Cardiac fibroblast (primary cell): ENCODE measurements around the gene SNX24.
"Not testable (repeated sequence)": the region's sequence is repeated elsewhere in the genome, so short reads cannot be mapped to it uniquely, and the experiment has no call there.

ENCODE experiments used
- DNase-seq, 2 donors: peaks; one replicate each; pipeline versions ENCODE4 v3.0.0 to v3.0.0-alpha.2; 2010; ENCODE audit warnings: low read depth in 2 of 2
- H3K4me3 ChIP-seq, 2 donors: replicated peaks in 1 of 2; 1 replicate in 1 of 2; 2 replicates in 1 of 2; pipeline ENCODE4 v1.5.1; 2011; ENCODE audit warnings: low read depth in 2 of 2, low read length in 2 of 2, mild to moderate bottlenecking in 2 of 2, moderate library complexity in 1 of 2
- TF ChIP-seq, protein P1 (sequence below): IDR thresholded peaks from one replicate; pipeline ENCODE4 v1.5.1; 2011; ENCODE audit warnings: low read depth, mild to moderate bottlenecking, low read length, inconsistent platforms

The SNX24 gene

GRCh38 chr5:122908662-122909061 is 63.2 kb downstream of the SNX24 start:
- peak in 1 of 2 donors; percentile 30 for DNase-seq
- H3K4me3 ChIP-seq: no peak overlapping the region
- TF ChIP-seq, protein P1, sequence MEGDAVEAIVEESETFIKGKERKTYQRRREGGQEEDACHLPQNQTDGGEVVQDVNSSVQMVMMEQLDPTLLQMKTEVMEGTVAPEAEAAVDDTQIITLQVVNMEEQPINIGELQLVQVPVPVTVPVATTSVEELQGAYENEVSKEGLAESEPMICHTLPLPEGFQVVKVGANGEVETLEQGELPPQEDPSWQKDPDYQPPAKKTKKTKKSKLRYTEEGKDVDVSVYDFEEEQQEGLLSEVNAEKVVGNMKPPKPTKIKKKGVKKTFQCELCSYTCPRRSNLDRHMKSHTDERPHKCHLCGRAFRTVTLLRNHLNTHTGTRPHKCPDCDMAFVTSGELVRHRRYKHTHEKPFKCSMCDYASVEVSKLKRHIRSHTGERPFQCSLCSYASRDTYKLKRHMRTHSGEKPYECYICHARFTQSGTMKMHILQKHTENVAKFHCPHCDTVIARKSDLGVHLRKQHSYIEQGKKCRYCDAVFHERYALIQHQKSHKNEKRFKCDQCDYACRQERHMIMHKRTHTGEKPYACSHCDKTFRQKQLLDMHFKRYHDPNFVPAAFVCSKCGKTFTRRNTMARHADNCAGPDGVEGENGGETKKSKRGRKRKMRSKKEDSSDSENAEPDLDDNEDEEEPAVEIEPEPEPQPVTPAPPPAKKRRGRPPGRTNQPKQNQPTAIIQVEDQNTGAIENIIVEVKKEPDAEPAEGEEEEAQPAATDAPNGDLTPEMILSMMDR: no peak

DNA sequence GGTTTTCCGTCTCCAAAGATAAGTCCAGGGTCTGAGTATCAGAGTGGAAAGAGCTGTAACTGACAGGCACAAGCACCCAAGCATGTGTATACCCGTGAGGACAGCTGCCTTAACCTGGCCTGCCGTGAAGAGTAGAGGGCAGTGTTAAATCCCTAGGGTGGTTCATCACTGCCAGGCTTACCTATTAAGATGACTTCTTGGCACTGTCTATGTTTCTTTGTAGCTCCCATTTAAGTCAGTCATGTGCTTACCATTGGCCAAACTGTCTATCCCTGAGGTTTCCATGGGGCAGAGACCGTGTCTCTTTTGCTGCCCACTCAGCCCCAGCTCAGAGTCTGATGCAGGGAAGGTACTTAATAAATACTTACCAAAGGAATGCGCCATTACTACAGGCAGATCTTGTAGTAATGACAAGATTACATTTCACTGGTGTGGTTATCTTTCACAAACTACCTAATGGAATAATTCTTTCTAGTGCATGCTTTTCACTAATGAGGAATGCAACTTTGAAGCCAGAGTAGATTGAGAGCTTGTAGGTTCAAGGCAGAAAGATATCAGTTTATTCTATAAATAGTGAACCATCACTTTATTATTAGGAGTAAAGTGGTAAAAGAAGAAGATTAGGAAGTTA is 64.2 kb downstream of the SNX24 start:
- TF ChIP-seq, protein P1: no peak
- H3K4me3 ChIP-seq: no peak overlapping the region
- DNase-seq: no peak

GRCh38 chr5:122913436-122913835 is 68.0 kb downstream of the SNX24 start:
- DNase-seq, H3K4me3 ChIP-seq: not testable (repeated sequence)

DNA sequence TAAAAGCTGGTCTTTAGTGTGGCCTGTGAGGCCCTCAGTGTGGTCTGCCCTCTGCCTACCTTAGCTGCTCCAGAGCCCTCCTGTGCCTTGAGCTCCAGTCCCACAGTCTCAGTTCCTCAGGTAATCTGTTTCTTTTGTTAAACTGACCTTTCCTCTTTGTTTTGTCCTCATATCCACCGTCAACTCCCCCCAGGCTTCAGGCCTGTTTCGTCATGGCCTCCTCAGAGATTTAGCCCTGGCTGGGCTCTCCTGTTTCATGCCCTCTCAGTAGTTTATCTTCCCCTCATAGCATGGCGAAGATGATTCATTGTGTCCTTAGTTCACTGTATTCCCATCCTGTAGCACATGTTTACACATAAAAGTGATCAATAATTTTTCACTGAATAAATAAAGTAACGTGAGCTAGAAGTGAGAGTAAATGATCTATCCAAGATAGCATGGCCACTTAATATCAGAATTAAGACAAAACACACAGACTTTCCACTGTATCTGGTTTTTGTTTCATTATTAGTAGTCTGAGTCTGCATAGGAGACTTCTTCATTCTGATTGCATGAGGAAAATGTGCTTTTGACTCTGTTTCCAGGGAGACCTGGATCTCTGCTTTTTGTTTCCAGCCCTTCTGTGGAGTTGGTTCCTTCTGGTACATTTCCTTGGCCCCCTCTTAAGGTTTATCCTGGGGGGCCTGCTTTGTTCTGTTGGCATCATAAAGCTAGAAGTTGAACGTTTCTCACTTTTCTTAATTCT is 70.5 kb downstream of the SNX24 start:
- TF ChIP-seq, protein P1: no peak
- DNase-seq: peak in 1 of 2 donors; percentile 29

DNA sequence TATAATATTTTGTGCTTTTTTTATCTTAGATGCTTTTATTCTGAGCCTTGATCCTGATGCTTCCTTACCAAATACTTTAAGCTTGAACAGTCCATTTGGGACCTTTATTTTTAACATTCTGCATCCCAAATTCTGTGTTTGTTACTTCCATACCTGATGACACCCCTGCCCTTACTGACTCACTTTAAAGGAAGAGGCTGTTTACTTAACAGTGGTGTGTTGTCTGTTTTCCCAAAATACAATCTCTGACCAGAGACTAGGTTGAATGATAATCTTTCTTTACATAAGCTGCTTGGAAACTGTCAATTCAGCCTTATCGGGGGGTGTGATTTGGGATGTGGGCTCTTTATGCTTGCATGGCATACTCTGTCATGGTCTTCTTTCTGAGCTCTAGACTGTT is 71.1 kb downstream of the SNX24 start:
- no peak overlapping the region for H3K4me3 ChIP-seq
- DNase-seq: no peak
- TF ChIP-seq, protein P1: no peak

More for the DNA sequence above, 70.5 kb downstream of the SNX24 start:
- H3K4me3 ChIP-seq: no peak overlapping the region

DNA sequence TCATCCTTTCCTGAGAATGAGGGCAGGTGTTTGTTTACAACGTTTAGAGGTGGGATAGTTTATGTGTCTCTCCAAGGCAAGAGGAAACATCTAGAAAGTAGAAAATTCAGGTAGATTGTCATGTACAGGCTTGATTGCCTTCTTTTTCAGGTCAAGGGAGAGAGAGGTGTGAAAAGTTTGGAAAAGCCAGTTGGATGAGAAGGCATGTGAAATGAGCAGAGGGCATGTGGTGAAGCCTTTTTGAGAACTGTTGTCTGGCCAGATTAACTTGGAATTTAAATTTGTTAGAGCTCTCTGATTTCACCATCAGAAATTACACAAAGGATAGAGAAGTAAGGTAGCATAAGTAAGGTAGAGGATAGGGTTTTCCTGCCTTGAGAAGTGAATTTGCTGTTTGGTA is 74.6 kb downstream of the SNX24 start:
- TF ChIP-seq, protein P1: no peak
- H3K4me3 ChIP-seq: no peak overlapping the region
- DNase-seq: no peak

GRCh38 chr5:122921826-122922225 is 76.4 kb downstream of the SNX24 start:
- TF ChIP-seq, protein P1: no peak
- no peak overlapping the region for H3K4me3 ChIP-seq
- peak; percentile 4 to 31 for DNase-seq
